OCI-LY7 (cell line): ENCODE measurements around the gene PLXNC1.

ENCODE experiments used
- CTCF ChIP-seq: fragments of 200-600 bp; sonication (generic); conservative IDR thresholded peaks from 2 replicates; pipeline ENCODE4 v1.5.1; 2014; ENCODE audit warnings: mild to moderate bottlenecking, antibody characterized with exemption, low read length, moderate library complexity, mixed read lengths
- EZH2phosphoT487 ChIP-seq: fragments of 200-600 bp; sonication (generic); IDR thresholded peaks from 2 replicates; pipeline ENCODE4 v1.6.1; 2018; ENCODE audit warnings: low read depth, borderline replicate concordance, mild to moderate bottlenecking, mixed run types, antibody characterized with exemption, low read length, moderate library complexity, mixed read lengths

GRCh38 chr12:94299846-94300245, 151.5 kb downstream of the PLXNC1 start:
- no peak for TF ChIP-seq EZH2phosphoT487
- TF ChIP-seq CTCF, result no peak
